Measurements from ENCODE around the gene CFAP69. TPM values are rescaled to one million over a fixed set of nuclear protein-coding genes. Genes with fewer than 3 reads are reported as not detected.
A peak's percentile ranks its signal among the peaks of the same experiment; 100 is the strongest.
"Not testable (repeated sequence)": the region's sequence is repeated elsewhere in the genome, so short reads cannot be mapped to it uniquely, and the experiment has no call there.

CFAP69 gene
- total RNA-seq, 4 donors from 2014 or later, result 3.0 to 8.6 (median 7.5) TPM

DNA sequence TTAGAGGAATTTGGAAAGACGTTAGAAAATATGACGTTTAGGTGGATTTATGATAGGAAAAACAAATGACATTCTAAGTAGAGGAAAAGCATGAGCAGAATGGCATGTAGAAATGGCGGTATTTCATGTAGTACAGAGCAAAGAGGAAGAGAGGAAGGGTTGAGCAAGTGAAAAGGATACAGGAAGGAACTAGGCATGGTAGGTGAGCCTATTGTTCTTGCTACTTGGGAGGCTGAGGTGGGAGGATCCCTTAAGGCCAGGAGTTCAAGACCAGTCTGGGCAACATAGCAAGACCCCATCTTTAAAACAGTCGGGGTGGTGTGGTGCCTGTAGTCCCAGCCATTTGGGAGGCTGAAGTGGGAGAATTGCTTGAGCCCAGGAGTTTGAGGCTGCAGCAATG is 102.8 kb downstream of the CFAP69 start:
- 72% methylated on average over 4 of the region's 4 CpGs for WGBS
- Histone ChIP-seq H3K4me3 (peak overlapping the region in 1 of 4 donors; percentile 84), H3K4me1 (peaks cover 9 to 21% (median 18%) of the 10 kb centered on the region in 4 donors), H3K27me3 (no peaks in the 10 kb centered on the region), H3K36me3 (peaks cover 0 to 2% (median 0%) of the 10 kb centered on the region in 4 donors), H3K27ac (replicated peaks in 1 of 4) (no peak overlapping the region), H3K9me3 (no peaks in the 10 kb centered on the region)
- TF ChIP-seq POLR2A (IDR thresholded peaks at IDR 0.05; ENCODE audit: low read depth), result no peak
- TF ChIP-seq EP300 (IDR thresholded peaks at IDR 0.05), result no peak
- TF ChIP-seq, protein P1, sequence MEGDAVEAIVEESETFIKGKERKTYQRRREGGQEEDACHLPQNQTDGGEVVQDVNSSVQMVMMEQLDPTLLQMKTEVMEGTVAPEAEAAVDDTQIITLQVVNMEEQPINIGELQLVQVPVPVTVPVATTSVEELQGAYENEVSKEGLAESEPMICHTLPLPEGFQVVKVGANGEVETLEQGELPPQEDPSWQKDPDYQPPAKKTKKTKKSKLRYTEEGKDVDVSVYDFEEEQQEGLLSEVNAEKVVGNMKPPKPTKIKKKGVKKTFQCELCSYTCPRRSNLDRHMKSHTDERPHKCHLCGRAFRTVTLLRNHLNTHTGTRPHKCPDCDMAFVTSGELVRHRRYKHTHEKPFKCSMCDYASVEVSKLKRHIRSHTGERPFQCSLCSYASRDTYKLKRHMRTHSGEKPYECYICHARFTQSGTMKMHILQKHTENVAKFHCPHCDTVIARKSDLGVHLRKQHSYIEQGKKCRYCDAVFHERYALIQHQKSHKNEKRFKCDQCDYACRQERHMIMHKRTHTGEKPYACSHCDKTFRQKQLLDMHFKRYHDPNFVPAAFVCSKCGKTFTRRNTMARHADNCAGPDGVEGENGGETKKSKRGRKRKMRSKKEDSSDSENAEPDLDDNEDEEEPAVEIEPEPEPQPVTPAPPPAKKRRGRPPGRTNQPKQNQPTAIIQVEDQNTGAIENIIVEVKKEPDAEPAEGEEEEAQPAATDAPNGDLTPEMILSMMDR (IDR thresholded peaks at IDR 0.05), result no peak
- TF ChIP-seq POLR2AphosphoS5 (IDR thresholded peaks at IDR 0.05), result no peak
- intact Hi-C loops (cut with DNase I), result loop anchor here (5.0 kb wide), 1 partner anchor 55 kb away; the partner anchor contains the start of gene CLDN12
- DNase-seq (ENCODE audit: extremely low spot score), result no peak

DNA sequence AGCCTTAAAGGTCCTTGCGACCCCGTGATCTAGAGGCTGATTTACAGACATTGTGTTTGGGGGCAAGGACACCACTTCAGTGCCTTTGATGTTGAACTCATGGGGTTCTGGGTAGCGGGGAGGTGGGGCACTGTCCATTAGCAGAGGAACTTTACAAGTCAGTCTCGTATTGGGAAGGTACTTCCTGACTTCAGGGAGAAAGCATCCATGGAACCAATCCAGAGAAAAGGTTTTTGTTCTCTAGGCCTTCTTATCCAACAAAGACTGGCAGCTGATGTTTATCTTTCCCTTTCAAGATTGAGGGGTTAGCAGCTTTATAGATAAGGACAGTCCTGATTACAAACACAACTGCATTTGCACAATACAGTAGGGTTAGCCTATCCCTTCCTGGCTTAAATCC is 104.3 kb downstream of the CFAP69 start:
- H3K27ac ChIP-seq (replicated peaks in 1 of 4), result no peak overlapping the region
- TF ChIP-seq, protein P1 (IDR thresholded peaks at IDR 0.05), result no peak
- no peak for TF ChIP-seq POLR2A (IDR thresholded peaks at IDR 0.05; ENCODE audit: low read depth)
- TF ChIP-seq POLR2AphosphoS5 (IDR thresholded peaks at IDR 0.05), result no peak
- no peak for TF ChIP-seq EP300 (IDR thresholded peaks at IDR 0.05)
- no peaks in the 10 kb centered on the region for H3K9me3 ChIP-seq
- no peak overlapping the region for H3K4me3 ChIP-seq
- WGBS, result 89% methylated on average over 4 of the region's 4 CpGs
- no peaks in the 10 kb centered on the region for H3K27me3 ChIP-seq
- H3K36me3 ChIP-seq, result peaks cover 0 to 17% (median 3%) of the 10 kb centered on the region in 4 donors
- peaks cover 9 to 21% (median 18%) of the 10 kb centered on the region in 4 donors for H3K4me1 ChIP-seq
- intact Hi-C loops (cut with DNase I), result loop anchor here (5.0 kb wide), 1 partner anchor 53 kb away; the partner anchor contains the start of gene CLDN12
- no peak for DNase-seq (ENCODE audit: extremely low spot score)

DNA sequence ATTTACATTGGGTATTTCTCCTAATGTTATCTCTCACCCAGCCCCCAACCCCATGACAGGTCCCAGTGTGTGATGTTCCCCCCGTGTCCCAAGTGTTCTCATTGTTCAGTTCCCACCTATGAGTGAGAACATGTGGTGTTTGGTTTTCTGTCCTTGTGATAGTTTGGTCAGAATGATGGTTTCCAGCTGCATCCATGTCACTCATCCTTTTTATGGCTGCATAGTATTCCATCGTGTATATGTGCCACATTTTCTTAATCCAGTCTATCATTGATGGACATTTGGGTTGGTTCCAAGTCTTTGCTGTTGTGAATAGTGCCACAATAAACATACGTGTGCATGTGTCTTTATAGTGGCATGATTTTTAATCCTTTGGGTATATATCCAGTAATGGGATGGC is 105.1 kb downstream of the CFAP69 start:
- 95% methylated on average over 3 of the region's 3 CpGs for WGBS

DNA sequence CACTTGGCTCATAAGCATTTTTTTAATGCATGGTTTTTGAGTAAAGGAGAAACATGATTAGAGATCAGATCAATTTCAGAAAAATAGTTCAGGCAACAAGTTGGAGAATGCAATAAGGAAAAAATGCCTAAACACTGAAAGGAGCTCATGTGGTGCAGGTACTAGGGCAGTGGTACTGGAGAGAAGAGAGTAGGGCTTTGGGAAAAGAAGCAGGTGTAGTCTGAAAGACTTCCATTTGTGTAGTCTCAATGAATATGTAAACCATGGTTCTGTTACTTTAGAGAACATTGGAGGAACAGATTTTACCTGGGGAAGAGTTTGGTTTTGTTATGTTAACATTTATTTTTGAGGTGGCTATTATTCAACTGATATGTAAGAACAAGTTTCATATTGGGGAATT is 107.0 kb downstream of the CFAP69 start:
- H3K27ac ChIP-seq (replicated peaks in 1 of 4), result no peak overlapping the region
- TF ChIP-seq, protein P1 (IDR thresholded peaks at IDR 0.05), result no peak
- TF ChIP-seq EP300 (IDR thresholded peaks at IDR 0.05) (no peak), POLR2AphosphoS5 (IDR thresholded peaks at IDR 0.05) (no peak), POLR2A (IDR thresholded peaks at IDR 0.05; ENCODE audit: low read depth) (no peak)
- intact Hi-C loops (cut with DNase I), result no loop called here
- H3K4me1 ChIP-seq, result peaks cover 9 to 15% (median 11%) of the 10 kb centered on the region in 4 donors
- H3K27me3 ChIP-seq, result no peaks in the 10 kb centered on the region
- H3K4me3 ChIP-seq, result no peak overlapping the region
- peaks cover 8 to 36% (median 20%) of the 10 kb centered on the region in 4 donors for H3K36me3 ChIP-seq
- DNase-seq (ENCODE audit: extremely low spot score), result no peak
- H3K9me3 ChIP-seq, result no peaks in the 10 kb centered on the region

More for the DNA sequence above, 105.1 kb downstream of the CFAP69 start:
- H3K36me3 ChIP-seq, result peaks cover 0 to 17% (median 6%) of the 10 kb centered on the region in 4 donors
- H3K9me3 ChIP-seq; DNase-seq (ENCODE audit: extremely low spot score); H3K27me3 ChIP-seq; H3K4me3 ChIP-seq; intact Hi-C loops (cut with DNase I); H3K27ac ChIP-seq (replicated peaks in 1 of 4): not testable (repeated sequence)
- H3K4me1 ChIP-seq, result peaks cover 9 to 21% (median 18%) of the 10 kb centered on the region in 4 donors

Small RNA genes lying within 50 kb of the gene (small RNA-seq; reads per million reads assigned to genes)
- gene RF00019, result 0 reads per million in 3 donors

Other genes with a start within 250 kb of the CFAP69 start
- gene STEAP1, start 90.7 kb upstream of the CFAP69 start, total RNA-seq, result 10 to 100 TPM in 1 of 4 donors, 1 to 10 TPM in 3; 2.9 to 14.6 (median 8.8) TPM
- gene STEAP2, start 33.4 kb upstream of the CFAP69 start, total RNA-seq, result 10 to 100 TPM; 16.1 to 22.5 (median 19.3) TPM
- not detected for gene FAM237B, start 76.1 kb downstream of the CFAP69 start, total RNA-seq
- 10 to 100 TPM in 3 of 4 donors, 1 to 10 TPM in 1; 9.6 to 14.4 (median 12.4) TPM for gene GTPBP10, start 101.5 kb downstream of the CFAP69 start, total RNA-seq
- 10 to 100 TPM; 17.6 to 33.6 (median 20.1) TPM for gene CLDN12, start 158.3 kb downstream of the CFAP69 start, total RNA-seq
- gene PTTG1IP2, start 224.5 kb downstream of the CFAP69 start, total RNA-seq, result not detected

All from esophagus muscularis mucosa (tissue), 4 donors.